Measurements from ENCODE around the gene CEMP1.
"Not testable (repeated sequence)": the region's sequence is repeated elsewhere in the genome, so short reads cannot be mapped to it uniquely, and the experiment has no call there.

The CEMP1 gene, protein sequence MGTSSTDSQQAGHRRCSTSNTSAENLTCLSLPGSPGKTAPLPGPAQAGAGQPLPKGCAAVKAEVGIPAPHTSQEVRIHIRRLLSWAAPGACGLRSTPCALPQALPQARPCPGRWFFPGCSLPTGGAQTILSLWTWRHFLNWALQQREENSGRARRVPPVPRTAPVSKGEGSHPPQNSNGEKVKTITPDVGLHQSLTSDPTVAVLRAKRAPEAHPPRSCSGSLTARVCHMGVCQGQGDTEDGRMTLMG

DNA sequence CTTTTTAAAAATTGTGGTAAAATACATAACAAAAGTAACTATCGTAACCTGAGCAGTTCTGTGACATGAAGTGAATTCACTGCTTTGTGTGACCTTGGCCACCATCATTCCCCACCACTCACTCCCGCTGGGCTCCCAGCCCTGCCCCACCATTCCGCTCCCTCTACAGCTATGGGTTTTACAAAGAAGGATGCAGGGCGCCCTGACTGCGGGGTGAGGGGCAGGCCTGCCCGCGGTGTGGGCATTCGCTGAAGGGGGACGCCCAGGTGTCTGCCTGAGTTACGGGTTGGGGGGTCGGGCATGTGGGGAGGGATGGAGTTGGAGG is at the start of gene CEMP1:
TSS of gene CEMP1 (minus strand) at position 38 of the 325 bp plus-strand sequence. CDS start 335 bp downstream, outside the sequence.
- no peak for DNase-seq

GRCh38 chr16:2580818-2581217 is 49.6 kb upstream of the CEMP1 start:
- DNase-seq = not testable (repeated sequence)

DNA sequence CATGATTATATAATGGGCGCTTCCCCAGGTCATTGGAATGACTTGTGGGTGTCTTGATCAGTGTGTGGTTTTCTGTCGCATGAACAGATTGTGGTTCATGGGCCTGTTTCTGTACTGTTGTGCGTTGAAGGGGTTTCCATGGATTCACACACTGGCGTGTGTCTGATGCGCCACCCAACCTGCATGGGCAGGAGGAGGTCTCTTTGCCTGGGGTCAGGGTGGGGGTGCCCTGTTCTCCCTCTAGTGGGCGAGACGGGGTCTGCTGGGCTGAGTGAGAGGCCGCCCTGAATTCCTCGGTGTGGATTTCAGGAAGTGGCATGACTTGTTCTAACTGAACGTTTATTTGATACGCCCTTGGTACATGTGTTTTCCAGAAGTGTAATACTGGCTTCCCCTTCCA is 48.9 kb upstream of the CEMP1 start:
- not testable (repeated sequence) for DNase-seq

GRCh38 chr16:2578905-2579304 is 47.7 kb upstream of the CEMP1 start:
- DNase-seq = not testable (repeated sequence)

GRCh38 chr16:2577044-2577443 is 45.8 kb upstream of the CEMP1 start:
- not testable (repeated sequence) for DNase-seq

- DNase-seq = not testable (repeated sequence)
Measured at GRCh38 chr16:2575839-2576238, 44.6 kb upstream of the CEMP1 start.

- DNase-seq = not testable (repeated sequence)
Measured at GRCh38 chr16:2572704-2573103, 41.5 kb upstream of the CEMP1 start.

DNA sequence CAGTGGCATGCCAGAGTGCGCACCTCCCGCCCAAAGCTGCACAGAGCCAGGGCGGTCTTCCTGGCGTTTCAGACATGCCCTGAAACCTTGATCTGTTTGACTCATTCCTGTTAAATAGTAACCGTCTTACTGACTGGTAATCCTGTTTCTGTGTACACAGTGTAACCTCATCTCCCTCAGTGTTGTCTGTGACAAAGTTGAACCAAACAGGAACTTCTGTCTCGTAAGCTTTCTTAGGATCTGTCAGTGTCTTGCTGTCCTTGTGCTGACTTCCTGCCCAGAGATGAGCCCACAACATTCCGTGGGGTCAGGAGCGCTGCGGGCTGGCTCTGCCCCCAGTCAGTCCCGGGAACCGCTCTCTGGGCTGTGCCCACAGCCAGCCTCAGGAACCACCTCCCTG is 37.4 kb upstream of the CEMP1 start:
- DNase-seq = not testable (repeated sequence)

- DNase-seq = not testable (repeated sequence)
Measured at GRCh38 chr16:2567506-2567905, 36.3 kb upstream of the CEMP1 start.

DNA sequence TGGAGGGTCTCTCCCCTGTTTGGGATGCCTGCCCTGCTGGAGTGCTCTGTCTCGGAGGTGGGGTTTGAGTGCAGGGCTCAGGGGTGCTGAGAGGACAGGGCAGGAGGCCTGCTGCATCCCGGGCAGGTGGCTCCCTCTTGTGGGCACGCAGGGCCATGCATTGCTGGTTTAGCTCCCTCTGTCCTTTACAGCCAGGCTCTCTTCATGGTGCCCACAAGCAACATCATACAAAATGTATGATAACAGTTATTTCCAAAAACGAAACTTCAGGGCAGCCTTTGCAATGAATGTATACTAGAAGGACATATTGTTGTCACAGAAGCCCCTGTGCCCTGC is 29.6 kb upstream of the CEMP1 start:
- DNase-seq = peak; percentile 78

- not testable (repeated sequence) for DNase-seq
Measured at GRCh38 chr16:2560131-2560797, 29.1 kb upstream of the CEMP1 start.

- DNase-seq = not testable (repeated sequence)
Measured at GRCh38 chr16:2557150-2557549, 25.9 kb upstream of the CEMP1 start.

- not testable (repeated sequence) for DNase-seq
Measured at GRCh38 chr16:2554709-2555425, 23.7 kb upstream of the CEMP1 start.

- DNase-seq = not testable (repeated sequence)
Measured at GRCh38 chr16:2551420-2551889, 20.2 kb upstream of the CEMP1 start.

DNA sequence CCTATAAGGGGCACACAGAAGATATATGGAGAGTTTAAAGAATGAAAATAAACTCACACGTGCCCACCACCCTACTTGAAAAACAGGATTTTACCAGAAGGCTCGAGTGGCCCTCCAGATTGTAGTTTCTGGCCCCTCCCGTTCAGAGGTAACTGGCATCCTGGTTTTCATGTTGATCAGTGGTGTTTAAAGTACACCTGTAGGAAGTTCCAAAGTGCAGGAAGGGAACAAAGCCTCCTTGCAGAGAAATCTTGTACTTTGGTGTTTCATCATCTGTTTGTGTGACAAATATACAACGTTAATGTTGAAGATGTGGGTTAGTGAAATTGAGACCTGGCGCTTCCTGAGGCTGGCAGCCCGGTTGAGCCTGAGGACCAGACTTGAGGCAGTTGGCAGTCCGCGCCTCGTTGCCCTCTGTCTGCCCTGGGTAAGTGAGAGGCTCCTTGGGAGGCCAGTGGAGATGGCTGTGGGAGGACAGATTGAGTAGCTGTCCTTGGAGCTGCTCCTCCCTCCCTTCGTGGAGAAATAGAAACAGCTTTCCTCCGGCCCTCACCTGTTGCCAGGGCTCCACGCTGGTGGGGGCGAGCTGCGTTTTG is 19.2 kb upstream of the CEMP1 start:
- DNase-seq = not testable (repeated sequence)

GRCh38 chr16:2543771-2544170 is 12.6 kb upstream of the CEMP1 start:
- not testable (repeated sequence) for DNase-seq

GRCh38 chr16:2541409-2541808 is 10.2 kb upstream of the CEMP1 start:
- not testable (repeated sequence) for DNase-seq

DNA sequence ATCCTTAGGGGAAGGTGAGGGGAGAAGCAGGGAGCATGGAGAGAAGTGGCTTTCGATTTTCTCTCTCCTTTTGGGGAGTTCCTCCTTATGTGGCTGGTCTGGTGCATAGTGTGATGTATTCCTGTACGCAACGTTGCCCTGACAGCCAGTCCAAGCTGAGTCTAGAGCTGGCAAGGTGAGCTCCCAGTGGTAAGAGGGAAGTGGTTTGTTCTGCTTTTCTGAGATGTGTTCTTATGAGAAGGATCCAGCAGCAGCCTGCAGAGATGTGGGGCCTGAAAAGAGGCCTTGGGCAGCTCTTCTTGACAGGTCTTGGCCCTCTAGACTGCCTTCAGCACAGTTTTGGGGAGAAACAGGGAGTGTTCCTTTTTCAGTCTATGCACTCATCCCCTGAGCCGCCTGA is 9.7 kb upstream of the CEMP1 start:
- not testable (repeated sequence) for DNase-seq

DNA sequence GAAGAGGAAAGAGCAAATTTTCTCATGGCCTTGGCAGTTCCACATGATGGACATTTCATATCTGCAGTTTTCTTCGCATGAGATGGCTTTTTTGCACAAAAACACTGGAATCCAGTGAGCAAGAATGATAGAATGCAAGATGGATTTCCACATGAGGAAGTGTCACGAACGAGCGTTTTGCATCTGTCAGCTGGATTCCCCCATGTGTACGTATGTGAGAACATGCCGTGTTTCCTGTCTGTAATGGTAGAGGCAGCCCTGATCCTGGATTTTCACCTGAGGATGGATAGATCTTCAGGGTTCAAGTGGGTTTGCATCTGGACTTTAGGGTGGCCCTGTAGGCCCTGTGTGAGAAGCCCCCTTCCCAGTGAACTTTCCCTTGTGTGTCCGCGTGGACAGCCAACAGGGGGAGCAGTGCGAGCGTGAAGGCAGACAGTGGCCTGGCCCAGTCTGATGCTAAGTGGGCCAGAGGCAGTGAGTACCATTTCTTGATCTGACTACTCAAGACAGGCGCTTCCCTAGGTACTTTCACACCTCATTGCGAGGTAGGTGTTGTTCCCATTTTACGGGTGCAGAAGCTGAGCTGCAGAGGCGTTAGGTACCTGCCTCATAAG is 8.7 kb upstream of the CEMP1 start:
- peak; percentile 51 for DNase-seq

- DNase-seq = not testable (repeated sequence)
Measured at GRCh38 chr16:2539192-2539844, 8.1 kb upstream of the CEMP1 start.

GRCh38 chr16:2537451-2538379 is 6.5 kb upstream of the CEMP1 start, which contains the start of gene PDPK1:
Gene PDPK1 (plus strand): TSS chr16:2538021. CDS start chr16:2538113, 92 bp downstream.
- DNase-seq = peak; percentile 97
